Peyer's patch (tissue), 4 donors: ENCODE measurements around the gene CBX8.

Experiments used
- CTCF ChIP-seq, 6 experiments: fragments of 450-650 bp in 4 of 6; fragments of 200-600 bp in 2 of 6; sonication (generic) in 1 of 6; IDR thresholded peaks; one replicate each; pipeline ENCODE4 v1.5.1; 2017 to 2019; ENCODE audit warnings: antibody characterized with exemption in 6 of 6, mild to moderate bottlenecking in 3 of 6, moderate library complexity in 1 of 6
- POLR2A ChIP-seq, 2 donors: fragments of 450-650 bp; IDR thresholded peaks; one replicate each; pipeline ENCODE4 v1.5.1; 2017; ENCODE audit warnings: antibody characterized with exemption in 2 of 2, mild to moderate bottlenecking in 2 of 2, moderate library complexity in 2 of 2

- TF ChIP-seq CTCF (IDR thresholded peaks at IDR 0.05) (no peak), POLR2A (IDR thresholded peaks at IDR 0.05) (no peak)
Observed at GRCh38 chr17:79749156-79749815, 47.6 kb downstream of the CBX8 start.
